Keratinocyte (primary cell): Measurements from ENCODE around the gene SLC25A21. TPM values are rescaled to one million over a fixed set of nuclear protein-coding genes. Genes with fewer than 3 reads are reported as not detected.

Experiments used
- DNase-seq: peaks from one replicate; pipeline ENCODE4 v3.0.0-alpha.2; 2011; ENCODE audit warnings: low read depth, missing footprints, low spot score
- FAIRE-seq: peaks from 2 replicates; lab custom pipeline; 2011; peaks lifted over from hg19 to GRCh38; lab: Jason Lieb, UNC
- H2AFZ ChIP-seq: 2 replicates; pipeline ENCODE4 v1.6.0; 2012; ENCODE audit warnings: low read length, control low read depth, inconsistent platforms; ENCODE audit not compliant: control insufficient read depth
- H3K27ac ChIP-seq: 2 replicates; pipeline ENCODE4 v1.5.1; 2011; ENCODE audit warnings: low read length; ENCODE audit not compliant: control insufficient read depth, insufficient read depth
- H3K27me3 ChIP-seq: 3 replicates; pipeline ENCODE4 v1.6.0; 2011; ENCODE audit warnings: low read length; ENCODE audit not compliant: control insufficient read depth, insufficient read depth; ENCODE audit errors: extremely low read depth
- H3K36me3 ChIP-seq, 2 experiments: 2 replicates in 1 of 2; 3 replicates in 1 of 2; pipeline ENCODE4 v1.5.1; 2011; ENCODE audit warnings: low read length in 2 of 2, mild to moderate bottlenecking in 1 of 2; ENCODE audit not compliant: control insufficient read depth in 2 of 2, insufficient read depth in 2 of 2; ENCODE audit errors: extremely low read depth in 1 of 2
- H3K4me1 ChIP-seq: 3 replicates; pipeline ENCODE4 v1.5.1; 2011; ENCODE audit warnings: low read length; ENCODE audit not compliant: control insufficient read depth, insufficient read depth; ENCODE audit errors: extremely low read depth
- H3K4me2 ChIP-seq: 3 replicates; pipeline ENCODE4 v1.6.0; 2011; ENCODE audit warnings: low read depth, low read length; ENCODE audit not compliant: control insufficient read depth, insufficient read depth; ENCODE audit errors: extremely low read depth
- H3K4me3 ChIP-seq, 3 experiments: fragments of 200-600 bp in 1 of 3; sonication (generic) in 1 of 3; 2 replicates in 2 of 3; 3 replicates in 1 of 3; pipeline ENCODE4 v1.5.1; 2011 to 2016; ENCODE audit warnings: low read length in 3 of 3, mild to moderate bottlenecking in 3 of 3, control low read depth in 2 of 3, inconsistent platforms in 1 of 3, low read depth in 1 of 3, mixed read lengths in 1 of 3, mixed run types in 1 of 3, moderate library complexity in 1 of 3; ENCODE audit not compliant: control insufficient read depth in 2 of 3, insufficient read depth in 2 of 3; ENCODE audit errors: extremely low read depth in 1 of 3
- H3K79me2 ChIP-seq: 2 replicates; pipeline ENCODE4 v1.6.0; 2012; ENCODE audit warnings: low read length; ENCODE audit not compliant: control insufficient read depth, insufficient read depth
- H3K9ac ChIP-seq: 3 replicates; pipeline ENCODE4 v1.6.0; 2011; ENCODE audit warnings: low read length; ENCODE audit not compliant: control insufficient read depth, insufficient read depth; ENCODE audit errors: extremely low read depth
- H3K9me1 ChIP-seq: 3 replicates; pipeline ENCODE4 v1.6.0; 2011; ENCODE audit warnings: low read length; ENCODE audit not compliant: control insufficient read depth, insufficient read depth; ENCODE audit errors: extremely low read depth
- H3K9me3 ChIP-seq: 2 replicates; pipeline ENCODE4 v1.5.1; 2012; ENCODE audit warnings: low read depth, low read length; ENCODE audit not compliant: control insufficient read depth
- H4K20me1 ChIP-seq: 3 replicates; pipeline ENCODE4 v1.6.0; 2011; ENCODE audit warnings: low read length; ENCODE audit not compliant: control insufficient read depth, insufficient read depth; ENCODE audit errors: extremely low read depth
- CTCF ChIP-seq, 3 experiments: IDR thresholded peaks in 1 of 3; conservative IDR thresholded peaks in 1 of 3; optimal IDR thresholded peaks in 1 of 3; 2 replicates in 2 of 3; 3 replicates in 1 of 3; pipeline versions ENCODE3 to v1.5.1; 2011; ENCODE audit warnings: low read length in 3 of 3, mild to moderate bottlenecking in 3 of 3, moderate library complexity in 2 of 3, control low read depth in 1 of 3, inconsistent platforms in 1 of 3; ENCODE audit not compliant: insufficient read depth in 2 of 3; ENCODE audit errors: extremely low read depth in 1 of 3
- EZH2 ChIP-seq: IDR thresholded peaks from one replicate; pipeline ENCODE4 v1.6.1; 2012; ENCODE audit warnings: inconsistent platforms, mild to moderate bottlenecking, low read length, moderate library complexity
- dilution Hi-C: fragments of 300-500 bp; cut with MboI; formaldehyde crosslinking; loops from one replicate; pipeline ENCODE4 v1.7.0; 2020; ENCODE audit warnings: low sequenced_read_pairs; ENCODE audit not compliant: extremely low pct_ligation_motif_present
- polyA plus RNA-seq, 5 experiments: library from polyadenylated mRNA; depleted of rRNA in 3 of 5; stranded (reverse) in 3 of 5; stranded (forward) in 1 of 5; unstranded in 1 of 5; fragments of >200 nt; gene quantifications; 1 replicate in 1 of 5; 2 replicates in 3 of 5; 3 replicates in 1 of 5; pipeline versions ENCODE4 v1.2.1 to v1.2.3, GENCODE V29; 2011 to 2012; ENCODE audit warnings: missing spikeins in 2 of 5, low read depth in 1 of 5, low replicate concordance in 1 of 5

SLC25A21 gene
- polyA plus RNA-seq, 1 donor (not counting 4 experiments of a cell fraction or from before 2014, with no cell fraction given) = 0.66 TPM

GRCh38 chr14:36934304-36934703 is 238.1 kb downstream of the SLC25A21 start:
- dilution Hi-C loops = loop anchor here (25.0 kb wide), 1 partner anchor 297 kb away; no protein-coding TSS in a partner anchor
- H3K27ac ChIP-seq = no peak overlapping the region
- H2AFZ ChIP-seq = no peak overlapping the region
- no peak overlapping the region for H3K9ac ChIP-seq
- no peaks in the 10 kb centered on the region for H3K4me1 ChIP-seq
- H3K4me3 ChIP-seq = no peak overlapping the region
- DNase-seq (no peak), FAIRE-seq (no peak)
- TF ChIP-seq EZH2 = no peak
- TF ChIP-seq CTCF (optimal IDR thresholded peaks at IDR 0.05 in 1 of 3, IDR thresholded peaks at IDR 0.05 in 1 of 3, conservative IDR thresholded peaks at IDR 0.05 in 1 of 3; ENCODE audit: extremely low read depth in 1 of 3, insufficient read depth in 2 of 3, low read length in 3 of 3) = no peak
- no peaks in the 10 kb centered on the region for H3K79me2 ChIP-seq
- no peak overlapping the region for H3K4me2 ChIP-seq
- H3K9me3 ChIP-seq = no peaks in the 10 kb centered on the region
- H3K9me1 ChIP-seq = no peaks in the 10 kb centered on the region
- H3K27me3 ChIP-seq = no peaks in the 10 kb centered on the region
- no peaks in the 10 kb centered on the region for H4K20me1 ChIP-seq
- no peaks in the 10 kb centered on the region for H3K36me3 ChIP-seq

GRCh38 chr14:36931791-36932190 is 240.6 kb downstream of the SLC25A21 start:
- no peak overlapping the region for H2AFZ ChIP-seq
- no peaks in the 10 kb centered on the region for H3K4me1 ChIP-seq
- H3K4me3 ChIP-seq = no peak overlapping the region
- H3K4me2 ChIP-seq = no peak overlapping the region
- no peaks in the 10 kb centered on the region for H3K36me3 ChIP-seq
- no peaks in the 10 kb centered on the region for H3K79me2 ChIP-seq
- no peaks in the 10 kb centered on the region for H3K9me3 ChIP-seq
- DNase-seq (no peak), FAIRE-seq (no peak)
- dilution Hi-C loops = loop anchor here (25.0 kb wide), 1 partner anchor 294 kb away; no protein-coding TSS in a partner anchor
- H3K9me1 ChIP-seq = no peaks in the 10 kb centered on the region
- no peak for TF ChIP-seq CTCF (optimal IDR thresholded peaks at IDR 0.05 in 1 of 3, IDR thresholded peaks at IDR 0.05 in 1 of 3, conservative IDR thresholded peaks at IDR 0.05 in 1 of 3; ENCODE audit: extremely low read depth in 1 of 3, insufficient read depth in 2 of 3, low read length in 3 of 3)
- no peak for TF ChIP-seq EZH2
- H3K27me3 ChIP-seq = no peaks in the 10 kb centered on the region
- no peak overlapping the region for H3K27ac ChIP-seq
- no peak overlapping the region for H3K9ac ChIP-seq
- H4K20me1 ChIP-seq = no peaks in the 10 kb centered on the region
